BJ (cell line): Measurements from ENCODE around the gene MANF. TPM values are rescaled to one million over a fixed set of nuclear protein-coding genes. Genes with fewer than 3 reads are reported as not detected.

Experiments
- CTCF ChIA-PET: fragments of 350-600 bp; formaldehyde crosslinking; extraction: SDS; loops from one replicate; lab custom pipeline; 2021; ENCODE audit warnings: antibody characterized with exemption, inconsistent platforms; lab: Yijun Ruan, JAX
- POLR2A ChIA-PET: fragments of 300-600 bp; sonication (Branson Sonifier 250); formaldehyde crosslinking; extraction: SDS; loops from one replicate; lab custom pipeline; 2021; ENCODE audit warnings: antibody characterized with exemption; lab: Charles Lee
- DNase-seq: peaks from one replicate; pipeline ENCODE4 v3.0.0-alpha.2; 2011; ENCODE audit warnings: low read depth
- H3K27me3 ChIP-seq: 2 replicates; pipeline ENCODE4 v1.6.0; 2011; ENCODE audit warnings: low read length; ENCODE audit not compliant: control insufficient read depth, insufficient read depth
- H3K36me3 ChIP-seq: 2 replicates; pipeline ENCODE4 v1.5.1; 2011; ENCODE audit warnings: low read length; ENCODE audit not compliant: control insufficient read depth, insufficient read depth
- H3K4me3 ChIP-seq: 2 replicates; pipeline ENCODE4 v1.5.1; 2011; ENCODE audit warnings: low read depth, mild to moderate bottlenecking, control low read depth, low read length
- CTCF ChIP-seq: IDR thresholded peaks from 2 replicates; pipeline ENCODE4 v1.5.1; 2011; ENCODE audit warnings: low read depth, mild to moderate bottlenecking, control low read depth, inconsistent platforms, low read length, moderate library complexity; ENCODE audit not compliant: insufficient read depth
- polyA plus RNA-seq: library from polyadenylated mRNA; depleted of rRNA; stranded (reverse); fragments of >200 nt; gene quantifications from 2 replicates; pipeline ENCODE4 v1.2.3, GENCODE V29; 2011

The MANF gene
- polyA plus RNA-seq, 1 experiment, result 21.5 TPM

DNA sequence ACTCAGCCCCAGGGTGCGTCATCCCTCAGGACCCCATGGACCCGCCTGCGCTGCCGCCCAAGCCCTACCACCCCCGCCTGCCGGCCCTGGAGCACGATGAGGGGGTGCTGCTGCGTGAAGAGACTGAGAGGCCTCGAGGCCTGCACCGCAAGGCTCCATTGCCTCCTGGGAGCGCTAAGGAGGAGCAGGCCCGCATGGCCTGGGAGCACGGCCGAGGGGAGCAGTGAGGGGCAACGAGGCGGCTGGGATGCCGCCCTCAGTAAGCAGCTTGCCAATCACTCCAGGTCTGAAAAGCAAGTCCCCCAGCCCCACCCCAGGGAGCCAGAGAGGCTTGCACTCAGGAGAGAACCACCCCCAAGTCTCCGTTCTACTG is 3.8 kb upstream of the MANF start:
- H3K36me3 ChIP-seq, result no peaks in the 10 kb centered on the region
- H3K27me3 ChIP-seq, result no peaks in the 10 kb centered on the region
- no peak for DNase-seq
- POLR2A ChIA-PET, result no interaction called here
- TF ChIP-seq CTCF, result no peak
- CTCF ChIA-PET, result interaction anchor here (0.6 kb wide), 1 partner anchor 8 kb away, joined by 4 read pairs; no protein-coding TSS in a partner anchor
- H3K4me3 ChIP-seq, result no peak overlapping the region

DNA sequence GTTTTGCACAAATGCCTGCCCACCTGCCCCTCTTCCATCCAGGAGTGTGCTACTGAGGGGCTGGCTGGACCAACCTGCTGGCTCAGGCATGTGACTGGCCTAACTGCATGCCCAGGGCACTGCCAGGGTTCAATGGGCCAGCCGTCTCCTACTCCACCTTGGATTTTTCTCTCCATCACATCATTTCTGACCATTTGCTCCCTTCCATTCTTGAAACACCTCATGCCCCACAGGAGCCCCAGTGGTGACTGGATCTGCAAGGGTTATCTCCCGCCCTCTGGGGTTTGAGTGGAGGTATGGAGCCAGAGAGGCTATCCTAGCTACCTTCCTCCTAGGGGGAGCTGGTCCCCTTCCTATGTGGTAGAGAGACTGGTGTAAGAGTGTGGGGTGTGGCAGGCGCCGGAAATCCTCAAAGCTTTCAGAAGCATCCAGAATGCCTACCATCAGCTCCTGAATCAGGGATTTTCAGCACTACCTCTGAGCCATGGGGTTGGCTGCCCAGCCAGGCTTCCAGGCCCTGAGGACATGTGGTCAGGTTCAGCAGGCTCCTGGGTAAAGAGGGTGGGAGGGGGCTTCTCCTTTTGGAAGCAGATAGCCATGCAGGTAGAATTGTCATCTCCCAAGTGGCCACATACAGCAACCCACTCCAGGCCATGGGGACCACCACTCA is 2.9 kb upstream of the MANF start:
- Histone ChIP-seq H3K27me3 (no peaks in the 10 kb centered on the region), H3K36me3 (no peaks in the 10 kb centered on the region), H3K4me3 (no peak overlapping the region)
- CTCF ChIA-PET, result interaction anchor here (0.6 kb wide), 1 partner anchor 7 kb away, joined by 4 read pairs; no protein-coding TSS in a partner anchor
- no peak for TF ChIP-seq CTCF
- no peak for DNase-seq
- POLR2A ChIA-PET, result no interaction called here

DNA sequence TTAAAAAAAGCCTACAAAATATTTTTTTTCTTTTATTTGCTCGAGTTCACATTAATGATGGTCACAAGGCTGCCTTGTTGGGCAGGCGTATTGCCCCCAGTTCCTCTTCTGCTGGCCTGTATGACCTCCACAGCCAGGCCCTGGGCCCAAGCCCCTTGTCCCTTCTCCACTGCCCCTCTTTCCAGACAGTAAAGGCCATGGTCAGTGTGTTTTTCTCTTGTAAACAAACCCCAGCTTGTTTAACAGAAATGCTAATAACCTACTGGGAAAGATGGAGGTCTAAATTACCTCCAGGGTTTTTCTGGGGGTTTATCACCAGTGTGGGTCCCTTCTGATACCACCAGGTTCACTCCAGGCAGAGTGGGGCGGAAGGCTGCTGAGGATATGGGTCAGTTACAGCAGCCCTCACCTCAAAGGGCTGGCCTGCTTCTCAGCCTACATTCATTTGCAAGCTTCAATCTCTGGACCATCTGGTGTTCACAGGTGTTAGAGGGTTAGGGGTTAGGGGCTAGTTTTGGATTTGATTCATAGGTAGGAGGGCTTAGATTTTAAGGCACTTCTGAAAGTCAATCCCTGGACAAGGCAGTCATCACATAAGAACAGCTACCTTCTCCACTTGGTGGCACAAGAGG is 2.0 kb upstream of the MANF start:
- POLR2A ChIA-PET, result no interaction called here
- Histone ChIP-seq H3K4me3 (no peak overlapping the region), H3K27me3 (no peaks in the 10 kb centered on the region), H3K36me3 (no peaks in the 10 kb centered on the region)
- no peak for DNase-seq
- no peak for TF ChIP-seq CTCF
- CTCF ChIA-PET, result interaction anchor here (0.9 to 1.3 kb wide), 2 partner anchors 114 to 283 kb away, joined by 3 to 4 read pairs; no protein-coding TSS in a partner anchor

- peak overlapping the region; percentile 91 for H3K4me3 ChIP-seq
- peaks cover 2% of the 10 kb centered on the region; the same call in 1 of the 2 replicates for H3K36me3 ChIP-seq
- TF ChIP-seq CTCF, result no peak
- ChIA-PET POLR2A (interaction anchor here (0.9 kb wide), 1 partner anchor 115 kb away, joined by 3 read pairs; no protein-coding TSS in a partner anchor), CTCF (interaction anchor here (0.9 to 3.2 kb wide), 6 partner anchors 8 to 813 kb away, joined by 3 to 14 read pairs (median 4); partner anchors contain the start of gene MAPKAPK3)
- DNase-seq, result no peak
- no peaks in the 10 kb centered on the region for H3K27me3 ChIP-seq
These were observed 901 bp upstream of the MANF start for GRCh38 chr3:51384055-51384725.

- no peak for TF ChIP-seq CTCF
- POLR2A ChIA-PET, result interaction anchor here (0.5 to 1.9 kb wide), 7 partner anchors 12 to 784 kb away, joined by 3 to 11 read pairs (median 4); partner anchors contain the start of gene DCAF1
These were observed 565 bp downstream of the MANF start for GRCh38 chr3:51385621-51386091.

More at GRCh38 chr3:51385621-51386091, 565 bp downstream of the MANF start:
- peaks cover 2% of the 10 kb centered on the region; the same call in 1 of the 2 replicates for H3K36me3 ChIP-seq
- CTCF ChIA-PET, result interaction anchor here (0.7 to 3.2 kb wide), 6 partner anchors 11 to 774 kb away, joined by 3 to 14 read pairs (median 4); partner anchors contain the start of genes CISH and MAPKAPK3
- no peaks in the 10 kb centered on the region for H3K27me3 ChIP-seq
- DNase-seq, result no peak
- peak overlapping the region; percentile 59 for H3K4me3 ChIP-seq
